GM21737 (cell line): ENCODE data around the gene RORC.

ENCODE experiments used
- ATAC-seq: cut with Tn5 transposase; IDR thresholded peaks from one replicate; pipeline ENCODE4 v1.9.1; 2021; ENCODE audit warnings: mild to moderate bottlenecking, moderate library complexity; ENCODE audit not compliant: unreplicated experiment

RORC gene

GRCh38 chr1:151849126-151849525, 17.5 kb upstream of the RORC start:
- no peak for ATAC-seq

GRCh38 chr1:151847867-151848596, 16.4 kb upstream of the RORC start:
- ATAC-seq: no peak

- ATAC-seq: no peak
Observed at GRCh38 chr1:151846686-151847237, 15.2 kb upstream of the RORC start.

GRCh38 chr1:151846062-151846568, 14.5 kb upstream of the RORC start:
- ATAC-seq: no peak

- ATAC-seq: no peak
Observed at GRCh38 chr1:151843398-151843797, 11.8 kb upstream of the RORC start.

GRCh38 chr1:151841141-151841540, 9.5 kb upstream of the RORC start:
- no peak for ATAC-seq

GRCh38 chr1:151840421-151840820, 8.8 kb upstream of the RORC start:
- no peak for ATAC-seq

GRCh38 chr1:151839457-151840403, 8.1 kb upstream of the RORC start, which contains the start of gene C2CD4D:
C2CD4D (minus strand) TSS chr1:151839820; CDS start chr1:151838989, 831 bp downstream.
- ATAC-seq: no peak

GRCh38 chr1:151839082-151839412, 7.4 kb upstream of the RORC start:
- ATAC-seq: no peak

GRCh38 chr1:151838222-151839081, 6.8 kb upstream of the RORC start:
- ATAC-seq: no peak

GRCh38 chr1:151837884-151838221, 6.3 kb upstream of the RORC start:
- no peak for ATAC-seq

- ATAC-seq: no peak
Observed at GRCh38 chr1:151837197-151837596, 5.6 kb upstream of the RORC start.

GRCh38 chr1:151835596-151835995, 4.0 kb upstream of the RORC start:
- no peak for ATAC-seq

GRCh38 chr1:151834239-151834638, 2.6 kb upstream of the RORC start:
- no peak for ATAC-seq

- ATAC-seq: no peak
Observed at GRCh38 chr1:151833172-151833900, 1.7 kb upstream of the RORC start.

- ATAC-seq: no peak
Observed at GRCh38 chr1:151832318-151832980, 847 bp upstream of the RORC start.

GRCh38 chr1:151831256-151831591, 378 bp downstream of the RORC start:
- ATAC-seq: no peak

- no peak for ATAC-seq
Observed at GRCh38 chr1:151830055-151830454, 1.5 kb downstream of the RORC start.

GRCh38 chr1:151829352-151830046, 2.1 kb downstream of the RORC start:
- ATAC-seq: no peak
